SK-N-MC (cell line): ENCODE data around the gene DDX20.

Experiments used
- DNase-seq: peaks from one replicate; pipeline ENCODE4 v3.0.0-alpha.2; 2011; ENCODE audit warnings: low read depth, low spot score
- H3K27ac ChIP-seq: fragments of 200-600 bp; sonication (generic); 2 replicates; pipeline ENCODE4 v1.5.1; 2016; ENCODE audit warnings: mixed run types
- H3K36me3 ChIP-seq: fragments of 200-600 bp; sonication (generic); 2 replicates; pipeline ENCODE4 v1.6.1; 2017; ENCODE audit warnings: antibody characterized with exemption, low read length, mixed read lengths; ENCODE audit not compliant: insufficient read depth
- H3K4me3 ChIP-seq: fragments of 200-600 bp; sonication (generic); 2 replicates; pipeline ENCODE4 v1.5.1; 2016
- H3K9ac ChIP-seq: fragments of 200-600 bp; sonication (generic); 2 replicates; pipeline ENCODE4 v1.8.0; 2017; ENCODE audit warnings: mixed run types, mixed read lengths; ENCODE audit not compliant: insufficient read length
- H3K9me3 ChIP-seq: fragments of 200-600 bp; sonication (generic); 2 replicates; pipeline ENCODE4 v1.6.1; 2017; ENCODE audit warnings: low read depth, mild to moderate bottlenecking, antibody characterized with exemption, low read length, moderate library complexity, mixed read lengths
- EZH2 ChIP-seq: fragments of 200-600 bp; sonication (generic); IDR thresholded peaks from one replicate; pipeline ENCODE4 v1.6.1; 2017; ENCODE audit warnings: antibody characterized with exemption
- FOXP2 ChIP-seq: optimal IDR thresholded peaks from 2 replicates; pipeline ENCODE3; 2011; ENCODE audit warnings: mild to moderate bottlenecking, moderate library complexity; ENCODE audit not compliant: insufficient read depth; ENCODE audit errors: extremely low read length, control extremely low read depth
- POLR2AphosphoS5 ChIP-seq: IDR thresholded peaks from 2 replicates; pipeline ENCODE4 v1.6.1; 2012; ENCODE audit warnings: mild to moderate bottlenecking, low read depth, low read length, borderline replicate concordance

DDX20 gene

DNA sequence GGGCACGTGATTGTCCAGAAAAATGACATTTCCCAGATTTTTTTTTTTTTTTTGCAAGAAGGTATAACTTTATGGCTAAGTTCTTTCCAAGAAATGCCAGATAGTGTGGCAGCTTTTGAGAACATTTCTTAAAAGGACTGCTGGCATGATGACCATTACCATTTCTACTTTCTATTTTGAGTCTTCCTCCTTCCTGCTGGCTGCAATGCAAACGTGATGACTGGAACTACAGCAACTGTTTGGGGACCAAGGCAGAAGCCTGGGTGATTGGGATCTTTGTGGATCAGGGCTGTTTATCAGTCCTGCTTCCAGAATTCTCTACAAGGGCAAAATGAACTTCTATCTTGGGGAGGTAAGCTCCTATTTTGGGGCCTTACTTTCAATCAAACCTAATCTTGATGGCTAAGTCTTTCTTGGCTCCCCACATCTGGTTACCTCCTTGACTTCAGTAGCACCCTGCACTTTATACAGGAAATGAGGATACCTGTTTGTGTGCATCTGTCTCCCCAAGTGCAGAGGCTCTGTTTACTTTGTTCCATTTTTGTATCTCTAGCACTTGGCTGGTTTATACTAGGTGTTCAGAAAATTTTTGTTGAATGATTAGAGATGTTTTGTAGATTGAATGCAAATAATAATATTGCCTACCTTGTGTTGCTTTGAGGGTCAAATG, 3.7 kb upstream of the DDX20 start:
- H3K36me3 ChIP-seq: no peaks in the 10 kb centered on the region; the same call in 1 of the 2 replicates
- no peak for DNase-seq
- no peaks in the 10 kb centered on the region for H3K9me3 ChIP-seq
- TF ChIP-seq FOXP2 (no peak), POLR2AphosphoS5 (no peak), EZH2 (no peak)
- H3K27ac ChIP-seq: no peak overlapping the region
- H3K4me3 ChIP-seq: no peak overlapping the region
- H3K9ac ChIP-seq: no peak overlapping the region

DNA sequence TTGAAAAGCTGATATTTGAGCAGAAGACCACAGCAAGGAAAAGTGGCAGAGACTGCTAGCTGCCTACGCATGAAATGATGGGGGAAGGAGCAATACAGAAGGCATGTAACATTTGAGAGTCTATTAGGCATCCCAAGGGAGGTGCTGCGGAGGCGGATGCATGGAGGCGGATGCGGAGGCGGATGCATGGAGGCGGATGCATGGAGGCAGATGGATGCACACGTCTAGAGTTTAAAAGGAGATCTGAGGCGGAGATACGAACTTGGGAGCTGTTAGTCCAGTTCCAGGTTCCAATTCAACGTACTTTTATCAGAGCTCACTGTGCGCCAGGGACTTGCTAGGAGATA, 744 bp upstream of the DDX20 start:
- Histone ChIP-seq H3K4me3 (peak overlapping the region; percentile 98), H3K9me3 (no peaks in the 10 kb centered on the region), H3K36me3 (peaks cover 20% of the 10 kb centered on the region), H3K27ac (peak overlapping the region; percentile 86; the same call in 1 of the 2 replicates), H3K9ac (peak overlapping the region; percentile 98)
- DNase-seq: peak; percentile 8
- TF ChIP-seq EZH2 (no peak), FOXP2 (no peak), POLR2AphosphoS5 (no peak)

- Histone ChIP-seq H3K27ac (peak overlapping the region; percentile 86), H3K9me3 (no peaks in the 10 kb centered on the region), H3K9ac (peak overlapping the region; percentile 98), H3K4me3 (peak overlapping the region; percentile 98), H3K36me3 (peaks cover 32% of the 10 kb centered on the region)
- TF ChIP-seq POLR2AphosphoS5: no peak
- TF ChIP-seq EZH2: no peak
- no peak for TF ChIP-seq FOXP2
- no peak for DNase-seq
Observed at GRCh38 chr1:111756124-111756513, 418 bp downstream of the DDX20 start.

DNA sequence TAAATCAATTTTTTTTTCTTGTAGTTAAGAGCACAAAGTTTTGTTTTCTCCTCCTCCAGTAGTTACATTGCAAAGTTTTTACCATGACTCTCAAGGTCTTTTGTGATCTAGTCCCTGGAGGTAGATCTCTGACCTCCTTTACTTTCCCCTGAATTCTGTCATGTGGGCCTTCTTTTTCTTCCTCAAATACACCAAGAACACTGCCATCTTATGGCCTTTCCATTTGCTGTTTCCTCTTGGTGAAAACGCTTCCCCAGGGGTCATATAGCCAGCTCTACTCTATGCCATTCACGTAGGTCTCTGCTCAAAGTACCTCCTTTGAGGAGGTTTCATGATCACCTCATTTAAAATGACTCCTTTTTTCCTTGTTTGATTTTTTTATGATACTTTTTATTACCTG, 2.7 kb downstream of the DDX20 start:
- no peak overlapping the region for H3K4me3 ChIP-seq
- DNase-seq: no peak
- peaks cover 52% of the 10 kb centered on the region for H3K36me3 ChIP-seq

GRCh38 chr1:111761717-111762116, 6.0 kb downstream of the DDX20 start:
- Histone ChIP-seq H3K36me3 (peaks cover 81% of the 10 kb centered on the region), H3K9ac (no peak overlapping the region), H3K4me3 (no peak overlapping the region), H3K9me3 (no peaks in the 10 kb centered on the region), H3K27ac (no peak overlapping the region)
- TF ChIP-seq FOXP2 (no peak), EZH2 (no peak), POLR2AphosphoS5 (no peak)
- DNase-seq: no peak

More for the DNA sequence above, 2.7 kb downstream of the DDX20 start:
- Histone ChIP-seq H3K27ac (no peak overlapping the region), H3K9me3 (no peaks in the 10 kb centered on the region), H3K9ac (no peak overlapping the region)
- TF ChIP-seq EZH2 (no peak), FOXP2 (no peak), POLR2AphosphoS5 (no peak)

- H3K4me3 ChIP-seq: no peak overlapping the region
- no peak overlapping the region for H3K27ac ChIP-seq
- no peak overlapping the region for H3K9ac ChIP-seq
- no peak for DNase-seq
- H3K9me3 ChIP-seq: no peaks in the 10 kb centered on the region
- TF ChIP-seq POLR2AphosphoS5: no peak
- no peak for TF ChIP-seq EZH2
- peaks cover 83% of the 10 kb centered on the region for H3K36me3 ChIP-seq
Observed at GRCh38 chr1:111762332-111762731, 6.6 kb downstream of the DDX20 start.

- H3K36me3 ChIP-seq: peaks cover 44% of the 10 kb centered on the region
- TF ChIP-seq FOXP2: no peak
- no peak for TF ChIP-seq POLR2AphosphoS5
- no peak for TF ChIP-seq EZH2
- H3K4me3 ChIP-seq: no peak overlapping the region
- H3K9ac ChIP-seq: no peak overlapping the region
- no peak overlapping the region for H3K27ac ChIP-seq
- DNase-seq: no peak
- no peaks in the 10 kb centered on the region for H3K9me3 ChIP-seq
Observed at GRCh38 chr1:111768023-111768422, 12.3 kb downstream of the DDX20 start.

DNA sequence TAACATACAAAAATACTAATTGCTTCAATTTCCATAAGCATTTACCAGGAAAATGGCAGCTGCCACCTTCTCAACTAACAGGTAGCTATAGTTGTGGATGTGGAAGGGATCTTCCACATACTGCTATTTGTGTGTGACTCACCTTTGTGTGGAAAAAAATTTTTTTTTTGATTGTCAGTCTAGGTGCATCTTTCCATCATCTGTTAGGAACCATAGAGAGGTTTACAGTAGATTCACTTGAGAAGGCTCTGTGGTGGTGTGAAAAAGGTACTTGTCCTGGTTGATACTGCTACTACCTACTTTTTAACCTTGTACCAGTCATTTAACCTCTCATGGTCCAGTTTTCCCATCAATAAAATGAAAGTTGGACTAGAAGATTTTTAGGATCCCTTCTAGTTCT, 12.9 kb downstream of the DDX20 start:
- no peak for TF ChIP-seq FOXP2
- TF ChIP-seq EZH2: no peak
- no peak for TF ChIP-seq POLR2AphosphoS5
- Histone ChIP-seq H3K9ac (no peak overlapping the region), H3K4me3 (no peak overlapping the region), H3K9me3 (no peaks in the 10 kb centered on the region), H3K36me3 (peaks cover 38% of the 10 kb centered on the region), H3K27ac (no peak overlapping the region)
- no peak for DNase-seq

DNA sequence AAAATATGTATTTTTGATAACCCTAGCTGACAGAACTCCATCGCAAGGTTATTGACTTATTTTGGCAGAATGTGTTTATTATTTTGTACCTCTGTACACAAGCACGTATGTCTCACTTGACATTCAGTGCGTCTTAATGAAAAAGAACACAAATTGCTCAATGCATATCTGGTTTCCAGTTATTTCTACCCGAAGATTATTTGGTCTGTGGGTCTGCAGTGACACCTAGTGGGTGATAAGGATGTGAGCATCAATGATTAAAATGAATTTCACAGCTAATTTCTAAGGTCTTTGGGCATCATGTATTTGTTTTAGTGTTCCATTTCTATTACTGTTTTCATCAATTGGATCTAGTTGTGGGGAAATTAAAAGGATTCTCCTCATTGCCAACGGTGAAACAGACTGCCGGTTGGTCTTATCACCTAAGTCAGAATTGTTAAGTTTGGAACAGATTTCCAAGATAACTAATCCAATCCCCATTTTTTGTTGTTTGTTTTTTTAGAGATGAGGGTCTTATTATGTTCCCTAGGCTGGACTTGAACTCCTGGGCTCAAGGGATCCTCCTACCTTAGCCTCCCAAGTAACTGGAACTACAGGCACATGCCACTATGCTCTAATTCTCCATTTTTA, 13.9 kb downstream of the DDX20 start:
- no peaks in the 10 kb centered on the region for H3K9me3 ChIP-seq
- H3K4me3 ChIP-seq: no peak overlapping the region
- DNase-seq: peak; percentile 22
- peaks cover 32% of the 10 kb centered on the region for H3K36me3 ChIP-seq
- no peak for TF ChIP-seq FOXP2
- TF ChIP-seq EZH2: no peak
- TF ChIP-seq POLR2AphosphoS5: no peak
- H3K9ac ChIP-seq: no peak overlapping the region
- H3K27ac ChIP-seq: no peak overlapping the region
